GM21447 (cell line): Measurements from ENCODE around the gene AMIGO1.
A peak's percentile ranks its signal among the peaks of the same experiment; 100 is the strongest.
"Not testable (repeated sequence)": the region's sequence is repeated elsewhere in the genome, so short reads cannot be mapped to it uniquely, and the experiment has no call there.

Experiments
- ATAC-seq: cut with Tn5 transposase; IDR thresholded peaks from one replicate; pipeline ENCODE4 v1.9.1; 2021; ENCODE audit not compliant: unreplicated experiment

AMIGO1 gene

DNA sequence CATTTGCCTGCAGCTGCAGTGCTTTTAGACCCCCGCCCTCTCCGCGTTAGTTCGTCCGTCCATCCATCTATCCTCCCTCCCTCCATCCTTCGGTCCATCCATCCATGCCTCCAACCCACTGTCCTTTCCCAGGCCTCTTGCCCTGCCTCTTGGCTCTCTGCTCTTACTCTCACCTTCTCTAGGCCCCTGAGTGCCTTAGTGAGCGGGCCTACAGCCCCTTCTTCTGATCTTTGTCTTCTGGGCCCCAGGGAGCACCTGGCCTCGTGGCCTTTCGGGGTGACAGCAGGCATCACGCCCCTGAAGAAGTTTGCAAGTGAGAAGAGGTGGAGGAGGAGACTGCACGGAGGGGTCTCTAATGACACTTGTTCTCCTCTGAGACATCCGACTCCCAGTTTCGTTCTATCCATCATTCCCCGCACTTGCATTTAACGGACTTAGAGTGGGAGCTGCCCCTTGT, 25.0 kb downstream of the AMIGO1 start:
- ATAC-seq, result no peak

GRCh38 chr1:109483672-109484518, 25.6 kb downstream of the AMIGO1 start, which contains the start of gene ATXN7L2:
Gene ATXN7L2 (plus strand): TSS chr1:109483905. CDS start chr1:109483954, 49 bp downstream.
- ATAC-seq, result peak; percentile 68

GRCh38 chr1:109482791-109483671, 26.5 kb downstream of the AMIGO1 start:
- ATAC-seq, result peak; percentile 11

GRCh38 chr1:109482242-109482641, 27.3 kb downstream of the AMIGO1 start:
- ATAC-seq, result no peak

DNA sequence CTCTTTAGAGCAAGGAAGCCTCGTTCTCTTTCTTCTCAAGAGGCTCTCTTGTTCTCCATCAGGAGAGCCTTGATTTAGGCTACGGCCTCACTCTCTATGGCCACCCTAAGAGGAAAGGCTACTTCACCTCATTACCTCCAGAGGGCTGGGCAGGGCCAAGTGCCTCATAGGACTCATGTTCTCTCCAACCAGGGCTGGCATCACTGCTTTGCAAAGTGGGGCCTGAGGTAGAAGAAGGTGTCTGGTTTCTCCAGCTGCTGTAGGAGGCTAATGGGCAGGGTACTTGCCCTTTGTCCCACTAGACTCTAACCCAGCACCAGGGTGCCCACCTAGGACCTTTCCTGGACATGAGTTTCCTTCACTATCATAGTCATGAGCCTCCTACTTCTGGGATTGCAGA, 27.9 kb downstream of the AMIGO1 start:
- no peak for ATAC-seq

- ATAC-seq, result no peak
Measured at GRCh38 chr1:109479901-109480300, 29.6 kb downstream of the AMIGO1 start.

GRCh38 chr1:109479311-109479710, 30.2 kb downstream of the AMIGO1 start:
- ATAC-seq, result no peak

DNA sequence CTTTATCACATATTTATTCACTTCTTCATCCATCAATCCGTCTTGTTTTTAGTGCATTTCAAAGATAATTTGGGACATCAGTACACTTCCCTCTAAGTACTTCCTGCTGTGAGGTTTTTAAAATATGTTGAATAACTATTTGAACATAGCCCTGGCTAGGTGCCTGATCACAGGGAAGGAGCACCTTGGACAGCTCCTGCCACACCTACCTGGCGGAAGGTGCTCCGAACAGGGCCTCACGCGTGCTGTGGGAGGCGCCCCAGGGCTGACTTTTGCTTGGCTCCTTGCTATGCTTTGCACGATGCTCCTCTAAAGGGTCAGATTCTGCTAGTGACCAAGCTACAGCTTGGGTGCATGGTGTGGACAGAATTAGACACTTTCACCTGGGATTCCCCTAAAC, 30.7 kb downstream of the AMIGO1 start:
- ATAC-seq, result no peak

DNA sequence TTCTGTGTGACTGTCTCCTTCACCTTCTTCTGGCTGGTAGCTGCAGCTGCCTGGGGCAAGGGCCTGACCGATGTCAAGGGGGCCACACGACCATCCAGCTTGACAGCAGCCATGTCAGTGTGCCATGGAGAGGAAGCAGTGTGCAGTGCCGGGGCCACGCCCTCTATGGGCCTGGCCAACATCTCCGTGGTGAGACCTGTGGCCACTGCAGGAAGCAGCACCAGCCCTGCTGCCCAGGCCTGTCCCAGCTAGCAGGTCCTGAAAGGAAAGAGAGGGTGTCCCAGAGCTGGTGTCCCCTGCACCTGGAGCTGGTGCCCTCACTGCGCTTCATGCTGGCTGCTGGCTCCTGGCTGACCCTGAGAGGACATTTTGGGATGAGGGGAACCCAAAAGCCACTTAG, 31.7 kb downstream of the AMIGO1 start:
- no peak for ATAC-seq

GRCh38 chr1:109476825-109477224, 32.7 kb downstream of the AMIGO1 start:
- ATAC-seq, result no peak

- ATAC-seq, result no peak
Measured at GRCh38 chr1:109475261-109475660, 34.3 kb downstream of the AMIGO1 start.

GRCh38 chr1:109474697-109475096, 34.8 kb downstream of the AMIGO1 start:
- ATAC-seq, result no peak

DNA sequence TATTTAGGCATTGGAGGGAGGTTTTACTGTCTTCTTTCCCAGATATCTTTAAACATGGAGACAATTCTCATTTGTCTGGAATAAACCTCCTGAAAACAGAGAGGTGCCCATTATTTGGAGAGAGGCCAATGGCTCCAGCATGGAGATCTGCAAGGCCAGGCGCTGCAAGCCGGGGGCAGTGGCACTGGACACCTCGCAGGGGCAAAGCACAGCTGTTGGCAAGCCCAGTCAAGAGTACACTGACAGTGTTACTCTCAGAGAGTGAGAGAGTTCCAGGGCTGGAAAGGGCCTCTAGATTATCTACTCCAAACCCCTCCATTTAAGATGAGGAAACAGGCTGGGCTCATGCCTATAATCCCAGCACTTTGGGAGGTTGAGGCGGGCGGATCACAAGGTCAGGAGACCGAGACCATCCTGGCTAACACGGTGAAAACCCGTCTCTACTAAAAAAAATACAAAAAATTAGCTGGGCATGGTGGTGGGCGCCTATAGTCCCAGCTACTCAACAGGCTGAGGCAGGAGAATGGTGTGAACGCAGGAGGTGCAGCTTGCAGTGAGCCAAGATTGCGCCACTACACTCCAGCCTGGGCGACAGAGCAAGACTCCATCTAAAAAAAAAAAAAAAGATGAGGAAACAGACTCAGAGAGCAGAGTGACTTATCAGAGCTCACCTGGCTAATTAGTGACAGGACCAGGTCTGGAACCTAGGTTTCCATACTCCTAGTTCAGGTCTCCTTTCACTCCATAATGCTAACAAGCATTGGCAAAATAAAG, 36.1 kb downstream of the AMIGO1 start:
- not testable (repeated sequence) for ATAC-seq

- ATAC-seq, result no peak
Measured at GRCh38 chr1:109472779-109473178, 36.7 kb downstream of the AMIGO1 start.

GRCh38 chr1:109470245-109470644, 39.3 kb downstream of the AMIGO1 start:
- no peak for ATAC-seq

DNA sequence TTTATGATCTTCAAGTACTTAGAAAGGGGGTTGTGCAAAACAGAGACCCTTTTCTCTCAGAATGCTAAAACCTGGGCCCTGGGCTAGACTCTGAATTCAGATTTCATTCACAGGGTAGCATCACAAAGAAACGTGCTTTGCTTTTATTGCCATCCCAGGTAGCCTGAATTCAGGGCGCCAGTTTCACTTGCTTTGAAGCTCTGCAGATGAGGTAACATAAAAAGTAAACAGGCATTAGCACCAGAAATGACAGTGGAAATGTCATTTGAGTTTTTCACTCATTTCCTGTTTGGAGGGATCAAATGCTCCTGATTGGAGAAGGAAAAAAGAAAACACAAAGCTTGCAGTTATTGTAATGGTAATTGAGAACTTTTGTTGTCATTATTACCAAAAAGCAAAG, 40.6 kb downstream of the AMIGO1 start:
- ATAC-seq, result no peak

- no peak for ATAC-seq
Measured at GRCh38 chr1:109468061-109468460, 41.5 kb downstream of the AMIGO1 start.

GRCh38 chr1:109467301-109467777, 42.2 kb downstream of the AMIGO1 start:
- ATAC-seq, result no peak

- no peak for ATAC-seq
Measured at GRCh38 chr1:109466452-109467300, 42.9 kb downstream of the AMIGO1 start, which contains the start of gene SYPL2. Gene SYPL2 (plus strand): TSS chr1:109466546. CDS start chr1:109466844, 298 bp downstream.

- ATAC-seq, result no peak
Measured at GRCh38 chr1:109466125-109466451, 43.4 kb downstream of the AMIGO1 start.
